Measurements from ENCODE around the gene RBMS2.

- TF ChIP-seq CTCF (IDR thresholded peaks at IDR 0.05): no peak
- TF ChIP-seq EP300 (IDR thresholded peaks at IDR 0.05): no peak
- no peak for TF ChIP-seq POLR2A (IDR thresholded peaks at IDR 0.05; ENCODE audit: low read depth)
- no peak for TF ChIP-seq POLR2AphosphoS5 (IDR thresholded peaks at IDR 0.05)
Measured at GRCh38 chr12:56476143-56476542, 45.5 kb upstream of the RBMS2 start.
